CMK (cell line): ENCODE results near the gene PPP2R5B.
"Not testable (repeated sequence)": the region's sequence is repeated elsewhere in the genome, so short reads cannot be mapped to it uniquely, and the experiment has no call there.

Experiments
- DNase-seq: peaks from one replicate; pipeline ENCODE4 v3.0.0-alpha.2; 2010; ENCODE audit warnings: low read depth

The PPP2R5B gene

DNA sequence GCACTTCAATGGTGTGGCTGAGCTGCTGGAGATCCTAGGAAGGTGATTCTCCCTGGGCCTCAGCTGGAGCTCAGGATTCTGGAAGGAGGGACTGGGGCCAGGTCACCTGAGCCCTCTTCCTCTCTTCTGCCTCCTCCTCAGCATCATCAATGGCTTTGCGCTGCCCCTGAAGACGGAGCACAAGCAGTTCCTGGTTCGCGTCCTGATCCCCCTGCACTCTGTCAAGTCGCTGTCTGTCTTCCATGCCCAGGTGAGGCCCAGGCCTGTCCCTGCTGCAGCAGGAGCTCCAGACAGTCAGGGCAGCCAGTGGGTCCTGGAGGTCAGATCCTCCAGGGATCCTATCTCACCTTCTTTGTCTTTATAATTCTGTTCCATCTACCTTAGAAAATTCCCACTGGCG lies 5.9 kb downstream of the PPP2R5B start:
- no peak for DNase-seq

DNA sequence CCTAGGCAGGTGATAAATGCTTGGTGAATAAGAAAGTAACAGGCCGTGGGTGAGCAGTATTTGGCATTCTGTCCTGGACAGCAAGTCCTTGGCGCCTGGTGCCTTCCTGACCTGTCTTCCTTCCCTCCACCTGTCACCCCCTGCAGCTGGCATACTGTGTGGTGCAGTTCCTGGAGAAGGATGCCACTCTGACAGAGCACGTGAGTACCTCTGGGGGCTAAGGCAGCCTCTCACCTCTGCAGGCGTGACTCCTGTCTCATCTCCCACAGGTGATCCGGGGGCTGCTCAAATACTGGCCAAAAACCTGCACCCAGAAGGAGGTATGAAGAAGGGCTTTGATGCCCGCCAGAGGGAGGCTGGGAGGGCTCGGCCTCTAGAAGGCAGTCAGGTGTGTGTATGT lies 6.8 kb downstream of the PPP2R5B start:
- DNase-seq = no peak

DNA sequence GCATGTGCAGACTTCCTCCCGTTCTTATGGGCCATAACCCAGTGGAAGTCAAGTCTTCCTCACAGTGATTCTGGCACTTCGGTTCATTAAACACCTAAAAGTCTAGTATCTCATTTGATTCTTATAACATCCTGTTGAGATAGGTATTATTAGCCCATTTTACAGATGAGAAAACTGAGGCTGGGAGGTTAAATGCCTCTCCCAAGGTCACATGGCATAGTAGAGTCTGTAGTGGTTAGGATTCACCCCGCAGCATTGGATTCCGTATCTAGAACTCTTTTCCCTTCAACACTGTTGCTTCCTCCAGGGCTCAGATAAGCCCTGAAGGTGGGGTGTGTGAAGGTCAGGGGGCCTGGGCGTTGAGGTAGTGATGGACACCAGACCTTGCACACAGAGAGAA lies 7.8 kb downstream of the PPP2R5B start:
- DNase-seq = no peak

DNA sequence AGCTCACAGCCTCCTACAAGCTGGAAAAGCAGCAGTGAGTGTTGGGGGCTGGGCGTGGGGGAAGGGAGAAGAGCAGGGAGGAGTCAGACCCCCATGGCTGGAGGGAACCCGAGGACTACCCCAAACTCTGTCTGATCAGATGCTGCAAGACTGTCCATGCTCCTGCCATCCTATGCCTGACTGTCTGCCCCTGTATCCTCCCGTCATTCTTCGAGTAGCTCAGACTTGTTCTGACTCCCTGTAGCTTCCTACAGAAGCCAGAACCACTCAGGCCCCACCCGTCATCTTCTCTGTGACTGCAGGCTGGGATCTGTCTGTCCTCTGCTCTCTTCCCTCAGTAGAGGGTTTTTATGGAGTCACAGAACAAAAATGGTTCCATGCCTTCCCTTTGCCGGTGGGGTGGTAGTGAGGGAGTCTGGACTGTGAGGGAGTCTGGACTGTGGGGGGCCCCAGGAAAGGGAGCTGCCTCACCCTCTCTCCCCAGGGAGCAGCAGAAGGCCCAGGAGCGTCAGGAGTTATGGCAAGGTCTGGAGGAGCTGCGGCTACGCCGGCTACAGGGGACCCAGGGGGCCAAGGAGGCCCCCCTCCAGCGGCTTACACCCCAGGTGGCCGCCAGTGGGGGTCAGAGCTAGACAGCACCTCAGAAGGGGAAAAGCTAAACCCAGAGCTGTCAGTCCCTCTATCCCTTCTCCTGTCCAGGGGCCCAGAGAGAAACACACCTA lies 8.9 kb downstream of the PPP2R5B start:
- DNase-seq = no peak

DNA sequence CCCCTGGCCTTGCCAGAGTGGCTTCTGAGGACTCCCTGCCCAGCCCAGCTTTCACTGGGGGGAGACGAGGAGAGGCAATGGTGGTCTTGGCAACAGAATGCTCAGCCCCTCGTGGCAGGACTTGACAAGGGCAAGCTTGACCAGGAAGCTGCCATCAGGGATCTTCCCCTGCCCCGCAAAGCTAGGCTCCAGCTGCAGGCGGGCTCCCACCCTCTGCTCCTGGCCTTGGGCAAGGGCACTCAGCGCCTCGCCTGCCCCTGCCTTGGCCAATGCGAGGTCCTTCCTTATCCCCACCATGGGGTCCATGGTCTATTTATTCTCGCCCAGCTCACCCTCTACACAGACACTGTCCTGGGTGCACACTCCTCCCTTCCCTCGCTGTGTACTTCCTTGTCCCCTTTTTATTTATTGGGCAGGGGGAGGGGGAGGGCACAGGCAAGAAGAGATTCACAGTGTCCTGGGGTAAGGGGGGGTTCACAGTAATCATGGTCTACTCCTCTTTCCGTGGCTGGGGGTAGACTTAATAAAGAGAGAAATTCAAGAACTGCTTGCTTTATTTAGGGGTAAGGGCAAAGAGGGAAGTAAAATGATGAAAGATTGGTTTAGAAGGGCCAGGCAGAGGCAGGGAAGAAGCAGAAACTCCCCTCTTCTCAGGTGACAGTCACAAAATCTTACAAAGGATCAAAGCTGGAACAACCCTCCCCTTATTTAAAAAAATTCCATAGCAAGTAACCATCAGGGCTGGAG lies 9.6 kb downstream of the PPP2R5B start:
- no peak for DNase-seq

DNA sequence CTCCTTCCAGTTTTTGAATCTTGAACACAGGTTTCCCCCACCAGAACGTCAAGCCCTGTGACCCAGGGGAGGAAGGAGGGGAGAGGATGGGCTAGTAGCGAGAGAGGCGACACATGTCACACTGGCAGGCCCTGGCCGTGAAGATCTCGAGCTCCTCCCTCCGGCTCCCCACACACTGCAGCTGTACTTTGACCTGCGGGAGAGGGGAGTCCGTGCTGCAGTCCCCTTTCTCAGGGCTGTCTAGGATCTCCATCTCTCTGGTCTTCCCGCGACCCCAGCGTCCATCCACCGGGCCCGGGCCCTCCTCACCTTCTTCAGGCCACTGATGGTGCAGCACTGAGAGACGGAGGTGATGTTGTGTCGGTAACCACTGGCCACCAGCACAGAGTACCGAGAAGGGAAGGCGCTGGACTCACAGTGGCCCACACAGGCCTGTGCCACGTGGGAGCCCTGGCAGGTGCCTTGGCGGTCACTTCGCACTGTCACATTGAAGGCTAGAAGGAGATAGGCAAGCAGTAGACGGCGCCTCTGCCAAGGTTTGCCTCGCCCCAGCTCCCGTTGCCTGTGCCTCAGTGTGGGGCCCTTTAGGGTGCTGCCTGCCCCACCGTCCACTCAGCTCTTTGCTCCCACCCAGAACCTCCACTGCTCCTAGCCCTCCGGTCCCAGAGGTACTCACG lies 10.3 kb downstream of the PPP2R5B start:
- no peak for DNase-seq

DNA sequence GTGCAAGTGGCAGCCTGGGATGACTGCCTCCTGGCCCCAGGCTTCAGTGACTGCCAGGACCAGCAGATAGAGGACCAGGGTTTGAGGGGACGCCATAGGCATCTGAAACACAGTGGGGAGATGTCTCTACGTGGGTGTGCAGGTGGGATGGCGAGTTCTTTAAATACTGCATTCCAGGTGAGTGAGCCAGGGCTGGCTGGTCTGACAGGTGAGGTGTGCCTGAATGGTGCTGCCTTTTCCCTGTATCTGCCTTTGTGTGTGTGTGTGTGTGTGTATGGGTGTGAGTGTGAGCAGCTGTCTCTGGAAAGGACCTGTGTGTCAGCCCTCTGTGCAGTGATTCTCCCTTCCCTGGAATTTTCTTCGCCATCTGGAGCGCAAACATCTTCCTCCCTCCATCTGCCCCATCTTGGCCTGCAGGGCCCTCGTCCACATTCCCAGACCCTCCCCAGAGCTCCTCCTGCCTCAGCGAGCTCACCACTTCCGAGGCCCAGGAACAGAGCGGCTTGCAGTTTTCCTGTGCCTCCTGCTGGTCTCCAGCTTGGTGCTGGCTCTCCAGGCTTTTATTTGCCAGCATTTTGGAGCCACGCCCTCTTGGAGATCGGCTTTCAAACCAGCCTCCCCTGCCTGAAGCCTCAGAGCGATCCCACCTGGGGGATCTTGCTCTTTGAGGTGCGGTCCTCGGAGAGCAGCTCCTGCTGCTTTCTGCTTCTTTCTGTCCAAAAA lies 11.0 kb downstream of the PPP2R5B start, which contains the start of gene GPHA2:
GPHA2 (minus strand) TSS at position 535 of the 723 bp plus-strand sequence; CDS start at position 102, 433 bp downstream.
- no peak for DNase-seq

DNA sequence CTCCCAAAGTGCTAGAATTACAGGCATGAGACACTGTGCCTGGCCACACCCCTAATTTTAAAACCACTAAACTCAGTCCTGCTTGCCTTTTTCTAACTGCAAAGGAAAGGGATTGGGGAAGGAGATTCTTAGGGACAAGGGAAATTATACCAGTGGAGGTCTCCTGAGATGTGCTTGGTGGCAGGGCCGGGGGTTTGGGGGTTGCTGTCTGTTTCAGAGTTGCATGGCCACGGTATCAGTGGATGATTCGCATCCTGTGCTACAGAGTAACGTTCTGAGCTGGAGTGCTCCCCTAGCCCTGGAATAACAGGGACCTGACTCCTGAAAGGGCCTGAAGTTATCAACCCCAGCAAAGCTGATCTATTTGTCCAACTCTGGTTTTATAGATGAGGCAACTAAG lies 12.1 kb downstream of the PPP2R5B start:
- no peak for DNase-seq

DNA sequence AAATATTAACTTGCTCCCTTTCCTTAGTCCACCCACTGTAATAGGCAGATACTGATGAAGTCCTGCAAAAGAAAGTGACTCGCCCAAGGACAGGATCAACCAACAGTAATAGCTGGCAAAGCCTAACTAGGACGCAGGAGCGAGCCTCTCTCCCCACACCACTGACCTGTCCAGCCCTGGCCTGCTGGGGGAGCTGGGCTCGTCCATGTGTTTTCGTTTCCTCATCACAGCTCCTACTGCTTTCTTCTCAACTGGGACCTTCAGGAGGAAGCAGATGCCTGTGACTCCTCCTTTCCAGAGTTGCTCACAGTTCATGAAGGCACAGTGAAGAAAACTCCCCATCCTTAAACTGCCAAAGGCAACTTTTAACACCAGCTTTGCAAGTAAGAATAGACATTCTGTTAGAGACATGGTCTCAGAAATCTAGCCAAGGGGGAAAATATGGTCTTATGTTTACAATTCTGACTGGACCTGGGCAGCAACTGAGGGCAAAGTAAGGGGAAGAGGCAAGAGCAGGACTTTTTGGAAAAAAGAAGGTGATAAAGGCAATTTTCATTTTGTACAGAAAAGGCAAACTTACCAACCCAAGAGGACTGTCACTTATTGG lies 22.8 kb downstream of the PPP2R5B start:
- no peak for DNase-seq

DNA sequence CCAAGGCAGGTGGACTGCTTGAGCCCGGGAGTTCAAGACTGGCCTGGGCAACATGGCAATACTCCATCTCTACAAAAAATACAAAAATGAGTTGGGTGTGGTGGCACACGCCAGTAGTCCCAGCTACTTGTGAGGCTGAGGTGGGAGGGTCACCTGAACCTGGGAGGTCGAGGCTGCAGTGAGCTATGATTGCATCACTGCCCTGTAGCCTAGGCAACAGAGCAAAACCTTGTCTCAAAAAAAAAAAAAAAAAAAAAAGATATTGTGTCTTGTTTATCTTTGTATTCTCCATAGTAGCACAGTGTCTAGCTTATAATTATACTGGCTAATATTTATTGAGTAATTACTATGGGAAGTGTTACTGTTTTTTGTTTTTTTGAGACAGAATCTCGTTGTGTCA lies 27.0 kb downstream of the PPP2R5B start:
- DNase-seq = no peak

DNA sequence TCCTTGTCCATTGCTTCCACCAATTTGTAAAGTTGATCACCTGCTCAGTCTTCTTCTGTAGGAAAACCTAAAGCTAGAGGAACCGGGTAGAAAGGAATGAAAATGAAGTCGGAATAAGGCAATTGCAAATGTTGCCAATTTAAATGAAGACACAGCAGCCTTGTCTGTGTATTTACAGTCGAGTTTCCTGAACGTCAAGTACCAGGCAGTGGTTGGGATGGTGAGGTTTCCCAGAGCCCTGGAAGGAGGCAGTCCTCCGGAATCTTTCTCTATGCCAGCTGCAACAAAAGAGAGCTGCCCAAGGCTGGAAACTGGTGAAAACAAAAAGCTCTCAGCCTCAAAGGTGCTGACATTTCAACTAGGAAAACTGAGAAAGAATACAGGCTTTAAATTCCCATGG lies 29.7 kb downstream of the PPP2R5B start:
- DNase-seq = no peak

DNA sequence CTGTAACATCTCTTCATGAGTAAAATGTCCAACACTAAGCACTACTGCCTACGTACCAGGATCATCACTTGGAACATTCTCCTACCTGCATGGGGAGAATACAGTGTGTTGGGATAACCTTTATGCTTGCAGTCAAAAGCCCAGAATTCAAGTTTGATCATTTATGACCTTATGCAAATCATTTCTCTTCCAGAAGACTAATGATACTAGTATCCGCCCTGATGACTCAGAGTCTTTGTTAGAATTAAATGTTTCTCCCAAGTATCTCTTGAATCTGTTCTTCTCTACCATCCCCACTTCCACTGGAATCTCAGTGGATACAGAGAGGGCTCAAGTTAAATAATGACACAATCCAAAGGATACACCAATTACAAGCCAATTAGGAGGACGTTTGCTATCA lies 35.0 kb downstream of the PPP2R5B start:
- no peak for DNase-seq

DNA sequence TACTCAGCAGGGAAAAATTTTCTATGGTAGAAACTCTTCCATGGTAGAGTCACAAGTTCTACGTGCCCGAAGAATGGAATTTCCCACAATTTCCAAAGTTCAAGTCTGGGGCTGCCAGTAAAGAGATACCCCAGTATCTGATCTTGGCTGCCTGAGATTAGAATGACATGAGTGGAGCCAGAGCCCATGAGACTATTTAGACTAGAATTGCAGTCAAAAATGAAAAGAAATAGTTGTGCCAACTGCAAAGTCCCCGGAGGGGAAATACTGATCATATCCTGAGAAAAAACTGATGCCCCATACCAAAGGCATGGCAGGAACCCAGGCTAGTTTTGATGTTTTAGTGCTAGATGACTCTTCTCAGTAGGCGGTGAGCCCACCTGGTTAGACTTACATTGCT lies 36.2 kb downstream of the PPP2R5B start:
- DNase-seq = no peak

DNA sequence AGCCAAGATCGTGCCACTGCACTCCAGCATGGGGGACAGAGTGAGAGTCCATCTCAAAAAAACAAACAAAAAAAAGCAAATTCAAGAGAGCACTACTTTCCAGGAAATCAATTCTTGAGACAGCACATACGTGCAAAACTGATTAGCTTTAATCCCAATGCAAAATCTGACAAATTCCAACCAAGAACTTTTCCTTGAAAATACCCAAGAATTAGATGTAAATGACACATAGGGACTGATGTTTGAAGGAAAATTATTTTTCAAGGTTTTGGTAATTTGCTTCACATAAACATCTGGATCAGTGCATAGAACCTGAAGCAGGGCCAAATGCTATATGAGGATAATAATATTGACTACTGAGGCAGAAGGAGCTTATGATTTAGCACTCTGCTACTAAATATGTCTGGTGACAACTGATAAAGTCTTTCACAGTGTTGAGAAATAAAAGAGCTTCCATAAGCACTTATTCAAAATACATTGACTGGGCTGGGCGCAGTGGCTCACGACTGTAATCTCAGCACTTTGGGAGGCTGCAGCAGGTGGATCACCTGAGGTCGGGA lies 38.7 kb downstream of the PPP2R5B start:
- DNase-seq = no peak

DNA sequence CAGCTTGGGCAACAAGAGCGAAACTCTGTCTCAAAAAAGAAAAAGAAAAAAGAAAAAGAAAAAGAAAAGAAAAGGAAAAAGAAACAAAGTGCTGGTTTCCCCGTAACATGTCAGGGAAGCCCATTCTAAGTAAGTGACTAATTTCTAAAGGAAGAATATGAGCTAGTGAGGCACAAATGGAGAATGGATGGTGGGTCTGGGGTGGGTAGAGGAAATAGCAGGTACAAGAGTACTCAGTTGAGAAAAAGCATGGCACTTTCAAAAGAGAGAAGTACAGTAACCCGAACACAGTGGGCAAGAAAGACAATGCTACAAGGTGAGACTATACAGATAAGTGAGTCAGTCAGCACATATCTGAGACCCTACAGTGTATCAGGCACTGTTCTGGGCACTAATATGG lies 42.9 kb downstream of the PPP2R5B start:
- no peak for DNase-seq

DNA sequence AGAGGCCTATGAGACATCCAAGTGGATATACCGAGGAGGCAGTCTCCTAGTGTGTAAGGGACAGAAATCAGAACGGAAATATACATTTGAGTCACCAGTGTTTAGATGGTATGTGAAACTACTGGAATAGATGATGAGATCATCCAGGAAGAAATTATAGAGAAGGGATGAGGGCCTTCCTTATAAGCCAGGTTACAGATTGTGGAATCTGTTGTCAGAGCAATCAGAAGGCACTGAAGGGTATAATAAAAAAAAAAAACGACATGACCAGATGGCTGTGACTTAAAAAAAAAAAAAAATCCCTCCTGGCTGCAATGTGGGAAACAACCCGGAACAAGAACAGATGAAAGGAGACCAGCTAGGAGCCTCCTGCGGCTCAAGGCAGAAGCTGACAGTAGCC lies 44.7 kb downstream of the PPP2R5B start:
- DNase-seq = no peak

DNA sequence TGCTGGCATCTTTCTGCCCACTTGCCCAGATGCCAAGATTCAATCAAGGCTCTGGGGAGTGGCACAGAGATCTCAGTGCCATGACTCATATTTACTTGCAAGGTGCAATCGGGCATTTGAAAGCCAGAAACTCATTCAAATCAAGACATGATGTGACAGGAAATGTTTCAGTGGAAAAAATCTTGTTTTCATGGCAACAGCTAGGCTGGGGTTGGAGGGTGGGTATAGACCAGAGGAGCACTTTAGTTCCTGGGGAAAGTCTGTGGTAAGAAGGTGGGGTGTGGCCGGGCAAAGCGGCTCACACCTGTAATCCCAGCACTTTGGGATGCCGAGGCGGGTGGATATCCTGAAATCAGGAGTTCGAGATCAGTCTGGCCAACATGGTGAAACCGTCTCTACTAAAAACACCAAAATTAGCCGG lies 46.3 kb downstream of the PPP2R5B start:
- no peak for DNase-seq

DNA sequence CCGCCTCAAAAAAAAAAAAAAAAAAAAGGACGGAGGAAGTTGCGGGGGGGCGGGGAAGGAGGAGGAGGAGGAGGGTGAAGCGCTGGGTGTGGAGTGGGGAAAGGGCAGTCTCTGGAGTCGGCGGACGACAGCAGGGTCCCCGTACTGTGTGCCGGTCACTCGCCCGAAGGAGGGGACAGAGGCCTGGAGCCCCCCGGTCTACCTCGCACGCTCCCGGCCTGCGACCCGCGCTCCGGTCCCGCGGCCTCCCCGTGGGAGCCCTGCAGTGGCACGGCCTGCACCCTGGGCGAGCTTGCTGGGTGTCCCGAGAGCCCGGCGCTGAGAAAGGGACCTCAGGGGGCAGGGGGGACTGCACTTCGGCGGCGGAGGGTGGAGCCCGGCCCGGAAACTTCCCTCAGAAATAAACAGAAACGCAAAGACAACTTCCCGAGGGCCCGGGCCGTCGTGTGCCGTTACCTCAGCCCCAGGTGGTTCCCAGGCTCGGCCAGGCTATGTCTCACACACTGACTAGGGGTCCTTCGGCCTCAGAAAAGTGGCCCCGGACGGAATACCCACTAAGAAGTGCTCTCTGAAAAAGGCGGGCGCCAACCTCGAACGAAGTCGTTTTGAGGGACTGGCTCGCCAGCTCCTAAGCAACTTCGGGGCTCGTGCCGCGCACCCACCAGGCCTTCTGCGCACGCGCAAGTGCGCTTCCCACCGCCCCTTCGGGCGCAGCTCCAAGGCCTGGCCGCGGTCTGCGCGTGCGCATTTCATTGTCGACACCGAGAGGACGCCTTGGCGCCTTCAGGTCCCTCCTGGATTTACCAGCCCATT lies 47.1 kb downstream of the PPP2R5B start, which contains the start of gene MAJIN:
MAJIN (minus strand) TSS at position 688 of the 813 bp plus-strand sequence. CDS start 12,703 bp downstream, outside the sequence.
- DNase-seq = no peak

DNA sequence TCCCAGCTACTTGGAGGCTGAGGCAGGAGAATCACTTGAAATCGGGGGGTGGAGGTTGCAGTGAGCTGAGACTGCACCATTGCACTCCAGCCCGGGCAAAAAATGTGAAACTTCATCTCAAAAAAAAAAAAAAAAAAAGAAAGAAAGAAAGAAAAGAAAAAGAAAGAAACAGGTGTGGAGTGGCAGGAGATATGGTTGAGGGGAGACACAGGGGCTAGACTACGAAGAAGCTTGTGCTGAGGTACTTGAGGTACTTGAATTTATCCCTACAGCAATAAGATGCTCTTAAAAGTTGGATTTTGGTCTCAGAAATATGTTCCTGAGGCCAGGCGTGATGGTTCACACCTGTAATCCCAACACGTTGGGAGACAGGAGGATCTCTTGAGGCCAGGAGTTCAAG lies 49.6 kb downstream of the PPP2R5B start:
- no peak for DNase-seq

DNA sequence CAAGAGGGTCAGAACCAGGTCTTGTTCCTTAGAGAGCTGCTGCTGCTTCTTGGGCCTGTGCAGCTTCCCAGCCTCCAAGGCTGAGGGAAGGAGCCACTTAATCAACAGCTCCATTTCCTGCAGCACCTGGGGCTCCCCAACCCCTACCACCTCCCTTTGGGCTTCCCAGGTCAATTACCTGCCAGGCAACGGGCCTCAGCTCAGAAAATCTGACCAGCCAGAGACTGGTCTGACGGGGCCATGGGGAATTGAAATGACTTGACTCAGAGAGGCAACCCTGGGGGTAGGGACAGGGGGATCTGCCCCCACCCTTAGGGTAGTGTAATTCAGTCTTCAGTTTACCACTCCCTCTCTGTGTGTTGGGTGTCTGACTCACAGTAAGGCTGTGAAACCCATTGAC lies 52.2 kb downstream of the PPP2R5B start:
- no peak for DNase-seq

DNA sequence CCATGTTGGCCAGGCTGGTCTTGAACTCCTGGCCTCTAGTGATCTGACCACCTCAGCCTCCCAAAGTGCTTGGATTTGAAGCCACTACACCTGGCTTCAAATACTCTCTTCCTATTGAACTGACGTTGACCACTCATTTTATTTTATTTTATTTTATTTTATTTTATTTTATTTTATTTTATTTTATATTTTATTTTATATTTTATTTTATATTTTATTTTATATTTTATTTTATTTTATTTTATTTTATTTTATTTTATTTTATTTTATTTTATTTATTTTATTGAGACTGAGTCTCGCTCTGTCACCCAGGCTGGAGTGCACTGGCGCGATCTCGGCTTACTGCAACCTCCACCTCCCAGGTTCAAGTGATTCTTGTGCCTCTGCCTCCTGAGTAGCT lies 58.9 kb downstream of the PPP2R5B start:
- not testable (repeated sequence) for DNase-seq
